Measurements from ENCODE around the gene ZNF8.

DNA sequence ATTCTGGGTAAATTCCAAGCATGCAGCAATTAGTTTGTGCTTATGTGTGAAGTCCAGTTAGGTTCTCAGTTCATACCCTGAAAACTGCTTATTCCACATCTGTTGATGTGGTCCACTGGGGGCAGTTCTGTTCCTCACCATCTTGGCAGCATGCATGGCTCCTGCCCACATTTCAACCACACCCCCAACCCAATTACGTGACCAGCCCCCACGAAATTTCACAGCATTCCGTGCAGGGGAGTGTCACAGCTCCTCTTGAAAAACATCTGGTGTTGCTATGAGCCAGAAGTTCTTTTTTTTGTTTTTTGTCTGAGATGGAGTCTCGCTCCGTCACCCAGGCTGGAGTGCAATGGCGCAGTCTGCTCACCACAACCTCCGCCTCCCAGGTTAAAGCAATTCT, 17.3 kb downstream of the ZNF8 start:
- TF ChIP-seq, protein P1, sequence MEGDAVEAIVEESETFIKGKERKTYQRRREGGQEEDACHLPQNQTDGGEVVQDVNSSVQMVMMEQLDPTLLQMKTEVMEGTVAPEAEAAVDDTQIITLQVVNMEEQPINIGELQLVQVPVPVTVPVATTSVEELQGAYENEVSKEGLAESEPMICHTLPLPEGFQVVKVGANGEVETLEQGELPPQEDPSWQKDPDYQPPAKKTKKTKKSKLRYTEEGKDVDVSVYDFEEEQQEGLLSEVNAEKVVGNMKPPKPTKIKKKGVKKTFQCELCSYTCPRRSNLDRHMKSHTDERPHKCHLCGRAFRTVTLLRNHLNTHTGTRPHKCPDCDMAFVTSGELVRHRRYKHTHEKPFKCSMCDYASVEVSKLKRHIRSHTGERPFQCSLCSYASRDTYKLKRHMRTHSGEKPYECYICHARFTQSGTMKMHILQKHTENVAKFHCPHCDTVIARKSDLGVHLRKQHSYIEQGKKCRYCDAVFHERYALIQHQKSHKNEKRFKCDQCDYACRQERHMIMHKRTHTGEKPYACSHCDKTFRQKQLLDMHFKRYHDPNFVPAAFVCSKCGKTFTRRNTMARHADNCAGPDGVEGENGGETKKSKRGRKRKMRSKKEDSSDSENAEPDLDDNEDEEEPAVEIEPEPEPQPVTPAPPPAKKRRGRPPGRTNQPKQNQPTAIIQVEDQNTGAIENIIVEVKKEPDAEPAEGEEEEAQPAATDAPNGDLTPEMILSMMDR (IDR thresholded peaks at IDR 0.05; ENCODE audit: insufficient read depth, low read length, poor library complexity, severe bottlenecking), result no peak
- no peak for TF ChIP-seq EZH2phosphoT487 (conservative IDR thresholded peaks at IDR 0.05; ENCODE audit: low read length)
